Daoy (cell line): ENCODE data around the gene ZMAT5. TPM values are rescaled to one million over a fixed set of nuclear protein-coding genes. Genes with fewer than 3 reads are reported as not detected.

ENCODE experiments used
- DNase-seq: peaks from one replicate; pipeline ENCODE4 v3.0.0-alpha.2; 2015; ENCODE audit warnings: low read depth
- total RNA-seq: library from RNA; depleted of rRNA; stranded (reverse); fragments of >200 nt; shearing (Covaris generic); gene quantifications from 2 replicates; pipeline ENCODE4 v1.2.3, GENCODE V29; 2014

Gene ZMAT5
- total RNA-seq, 1 experiment from 2014 or later: 25.8 TPM

GRCh38 chr22:29729161-29729560 is 37.6 kb downstream of the ZMAT5 start:
- DNase-seq: no peak

- peak; percentile 61 for DNase-seq
These were observed 39.7 kb downstream of the ZMAT5 start for GRCh38 chr22:29727131-29727523.

GRCh38 chr22:29726512-29727130 is 40.2 kb downstream of the ZMAT5 start:
- peak; percentile 26 for DNase-seq

GRCh38 chr22:29726106-29726505 is 40.7 kb downstream of the ZMAT5 start:
- DNase-seq: no peak

GRCh38 chr22:29724843-29725242 is 42.0 kb downstream of the ZMAT5 start:
- DNase-seq: no peak

- DNase-seq: no peak
These were observed 43.0 kb downstream of the ZMAT5 start for GRCh38 chr22:29723766-29724165.

GRCh38 chr22:29722587-29722986 is 44.2 kb downstream of the ZMAT5 start:
- DNase-seq: no peak

- peak; percentile 85 for DNase-seq
These were observed 44.7 kb downstream of the ZMAT5 start for GRCh38 chr22:29722151-29722550.

- DNase-seq: no peak
These were observed 45.9 kb downstream of the ZMAT5 start for GRCh38 chr22:29720811-29721323.

- DNase-seq: no peak
These were observed 46.7 kb downstream of the ZMAT5 start, which contains the start of gene CABP7 for GRCh38 chr22:29719899-29720645. Gene CABP7 (plus strand): TSS chr22:29720003. CDS start chr22:29720425, 422 bp downstream.

- no peak for DNase-seq
These were observed 47.6 kb downstream of the ZMAT5 start for GRCh38 chr22:29718949-29719898.

- no peak for DNase-seq
These were observed 49.0 kb downstream of the ZMAT5 start for GRCh38 chr22:29717789-29718188.

- DNase-seq: peak; percentile 74
These were observed 49.8 kb downstream of the ZMAT5 start for GRCh38 chr22:29716814-29717545.

- no peak for DNase-seq
These were observed 51.1 kb downstream of the ZMAT5 start for GRCh38 chr22:29715705-29716104.

- DNase-seq: no peak
These were observed 51.6 kb downstream of the ZMAT5 start for GRCh38 chr22:29715240-29715639.

- no peak for DNase-seq
These were observed 53.6 kb downstream of the ZMAT5 start for GRCh38 chr22:29713156-29713727.

GRCh38 chr22:29712119-29712518 is 54.7 kb downstream of the ZMAT5 start:
- no peak for DNase-seq

- peak; percentile 41 for DNase-seq
These were observed 55.7 kb downstream of the ZMAT5 start for GRCh38 chr22:29710922-29711593.

- no peak for DNase-seq
These were observed 56.6 kb downstream of the ZMAT5 start for GRCh38 chr22:29710193-29710592.

- DNase-seq: no peak
These were observed 59.3 kb downstream of the ZMAT5 start for GRCh38 chr22:29707471-29707870.
